LNCAP (cell line): ENCODE data around the gene C19orf85.

Experiments
- CTCF ChIP-seq: fragments of 450-650 bp; IDR thresholded peaks from 2 replicates; pipeline ENCODE4 v1.5.1; 2017; ENCODE audit warnings: mild to moderate bottlenecking

The C19orf85 gene

GRCh38 chr19:55500368-55500952, 35.9 kb upstream of the C19orf85 start:
- TF ChIP-seq CTCF, result no peak

- no peak for TF ChIP-seq CTCF
These were observed 33.8 kb upstream of the C19orf85 start for GRCh38 chr19:55498246-55498840.

GRCh38 chr19:55497763-55498162, 33.2 kb upstream of the C19orf85 start:
- no peak for TF ChIP-seq CTCF

- TF ChIP-seq CTCF, result no peak
These were observed 31.2 kb upstream of the C19orf85 start for GRCh38 chr19:55495646-55496349.

GRCh38 chr19:55494172-55494761, 29.7 kb upstream of the C19orf85 start:
- no peak for TF ChIP-seq CTCF

- TF ChIP-seq CTCF, result no peak
These were observed 29.2 kb upstream of the C19orf85 start for GRCh38 chr19:55493645-55494171.

GRCh38 chr19:55493052-55493644, 28.6 kb upstream of the C19orf85 start:
- no peak for TF ChIP-seq CTCF
